GM21381 (cell line): Measurements from ENCODE around the gene PPM1L.

Source experiments
- ATAC-seq: cut with Tn5 transposase; IDR thresholded peaks from one replicate; pipeline ENCODE4 v1.9.1; 2021; ENCODE audit warnings: mild to moderate bottlenecking, moderate library complexity; ENCODE audit not compliant: unreplicated experiment

Gene PPM1L

GRCh38 chr3:160806094-160806493, 50.1 kb downstream of the PPM1L start:
- ATAC-seq: no peak

GRCh38 chr3:160806686-160807085, 50.7 kb downstream of the PPM1L start:
- no peak for ATAC-seq

- no peak for ATAC-seq
Measured at GRCh38 chr3:160808838-160809237, 52.8 kb downstream of the PPM1L start.

GRCh38 chr3:160809453-160809852, 53.4 kb downstream of the PPM1L start:
- ATAC-seq: no peak

- ATAC-seq: no peak
Measured at GRCh38 chr3:160810362-160811236, 54.6 kb downstream of the PPM1L start.

- ATAC-seq: no peak
Measured at GRCh38 chr3:160811237-160811548, 55.2 kb downstream of the PPM1L start.

- no peak for ATAC-seq
Measured at GRCh38 chr3:160812304-160812703, 56.3 kb downstream of the PPM1L start.

- ATAC-seq: no peak
Measured at GRCh38 chr3:160815280-160815679, 59.2 kb downstream of the PPM1L start.

GRCh38 chr3:160820022-160820421, 64.0 kb downstream of the PPM1L start:
- no peak for ATAC-seq

GRCh38 chr3:160820430-160820829, 64.4 kb downstream of the PPM1L start:
- no peak for ATAC-seq

- ATAC-seq: no peak
Measured at GRCh38 chr3:160822936-160823335, 66.9 kb downstream of the PPM1L start.

- no peak for ATAC-seq
Measured at GRCh38 chr3:160825311-160825800, 69.3 kb downstream of the PPM1L start.

- no peak for ATAC-seq
Measured at GRCh38 chr3:160826408-160826807, 70.4 kb downstream of the PPM1L start.

GRCh38 chr3:160826991-160827390, 71.0 kb downstream of the PPM1L start:
- no peak for ATAC-seq

- ATAC-seq: no peak
Measured at GRCh38 chr3:160827516-160827915, 71.5 kb downstream of the PPM1L start.

GRCh38 chr3:160828880-160829279, 72.8 kb downstream of the PPM1L start:
- ATAC-seq: no peak

GRCh38 chr3:160829486-160830009, 73.5 kb downstream of the PPM1L start:
- ATAC-seq: no peak

- no peak for ATAC-seq
Measured at GRCh38 chr3:160830796-160831195, 74.8 kb downstream of the PPM1L start.

GRCh38 chr3:160831401-160831800, 75.4 kb downstream of the PPM1L start:
- ATAC-seq: no peak

- ATAC-seq: no peak
Measured at GRCh38 chr3:160837394-160837980, 81.5 kb downstream of the PPM1L start.

GRCh38 chr3:160840590-160840989, 84.6 kb downstream of the PPM1L start:
- no peak for ATAC-seq

GRCh38 chr3:160841455-160841854, 85.4 kb downstream of the PPM1L start:
- ATAC-seq: no peak
